Heart right ventricle (tissue), 16 donors: ENCODE data around the gene RNF175. TPM values are rescaled to one million over a fixed set of nuclear protein-coding genes. Genes with fewer than 3 reads are reported as not detected.

Experiments used
- ATAC-seq, 8 donors: fragments of 200-7000 bp; cut with Tn5 transposase; one replicate each; pipeline ENCODE4 v1.9.1; 2020; ENCODE audit warnings: mild to moderate bottlenecking in 8 of 8, moderate library complexity in 8 of 8, moderate number of reproducible peaks in 1 of 8
- DNase-seq, 2 donors: peaks; one replicate each; pipeline ENCODE4 v3.0.0-alpha.2; 2020
- H3K27ac ChIP-seq, 10 donors: fragments of 200-600 bp; sonication (generic) in 2 of 10; one replicate each; pipeline versions ENCODE4 v1.5.0 to v1.8.0; 2020 to 2022; ENCODE audit warnings: mild to moderate bottlenecking in 3 of 10
- H3K27me3 ChIP-seq, 7 donors: fragments of 200-600 bp; one replicate each; pipeline ENCODE4 v1.8.0; 2021 to 2022; ENCODE audit warnings: mild to moderate bottlenecking in 2 of 7
- H3K36me3 ChIP-seq, 9 donors: fragments of 200-600 bp; sonication (generic) in 1 of 9; one replicate each; pipeline versions ENCODE4 v1.5.0 to v1.8.0; 2020 to 2022; ENCODE audit warnings: mild to moderate bottlenecking in 2 of 9
- H3K4me1 ChIP-seq, 9 donors: fragments of 200-600 bp; sonication (generic) in 1 of 9; one replicate each; pipeline versions ENCODE4 v1.5.0 to v1.8.0; 2020 to 2022; ENCODE audit warnings: mild to moderate bottlenecking in 4 of 9
- H3K4me3 ChIP-seq, 10 donors: fragments of 200-600 bp; sonication (generic) in 2 of 10; one replicate each; pipeline versions ENCODE4 v1.5.0 to v1.8.0; 2020 to 2022; ENCODE audit warnings: mild to moderate bottlenecking in 7 of 10, moderate library complexity in 2 of 10
- H3K9me3 ChIP-seq, 11 donors: fragments of 200-600 bp in 10 of 11; sonication (generic) in 2 of 11; one replicate each; pipeline versions ENCODE4 v1.5.0 to v1.8.0; 2013 to 2022; ENCODE audit warnings: mild to moderate bottlenecking in 2 of 11, control low read depth in 1 of 11, moderate library complexity in 1 of 11
- CTCF ChIP-seq, 9 donors: fragments of 200-600 bp; sonication (generic) in 2 of 9; IDR thresholded peaks; one replicate each; pipeline versions ENCODE4 v1.5.0 to v1.8.0; 2021 to 2022; ENCODE audit warnings: antibody characterized with exemption in 9 of 9, mild to moderate bottlenecking in 5 of 9, moderate library complexity in 1 of 9
- WGBS, 2 donors: extraction: QIAGEN DNeasy Blood & Tissue Kit; methylation state at CpG; one replicate each; pipeline ENCODE4 v1.1.7; 2013; ENCODE audit warnings: inconsistent platforms in 1 of 2; 5-methylcytosine and 5-hydroxymethylcytosine counted together
- intact Hi-C, 10 donors: fragments of 100-400 bp; cut with DNase I; formaldehyde crosslinking; loops; one replicate each; pipeline versions ENCODE4 v1.11.1 to v1.14.2; 2022
- polyA plus RNA-seq, 2 donors: library from polyadenylated mRNA; stranded (reverse); fragments of 200-250 nt; gene quantifications; one replicate each; pipeline ENCODE4 v1.2.3, GENCODE V29; 2013
- total RNA-seq, 10 donors: library from RNA; stranded (reverse); fragmentation: NEBNext Ultra II Directional in 3 of 10; extraction: Animal tissue kit (Norgen Biotek cat#: 25700) in 3 of 10; gene quantifications; one replicate each; pipeline versions ENCODE4 v1.2.1 to v1.2.4, GENCODE V29; 2021 to 2023
- donor health status: Arrhythmogenic right ventricular cardiomyopathy.
- donor health status: ischemic (EF 13 %, LVEDD 7.1; RV severe dilation, severe dysfunction).
- donor health status: healthy with polysubstance abuse.
- donor health status: DM: no; HTN: yes; CAD: no.
- donor health status: DM: no; HTN: no; CAD: no.
- donor health status: ischemic (EF 25% LVEDD 6.9; RV normal size, moderate dysfunction).
- donor health status: ischemic (EF 25% LVEDD 5.7; RV mildly dilated, moderate dysfunction).
- donor health status: healthy.
- donor health status: DM: yes; HTN: yes; CAD: no.
- donor health status: Ischemic cardiomyopathy.
- donor health status: ischemic (EF 35%, LVEDD 5.7; RV mildly dilated, moderate dysfunction).
- donor health status: nonischemic (EF 11% LVEDD 7.7; RV severe dilation, severe dysfunction).
- donor health status: DM: yes; HTN: yes; CAD: no.
- donor health status: PGD.
- donor health status: ischemic (EF 29% LVEDD 5.4; RV normal size, mild dysfunction).
- donor health status: nonischemic (EF 23%, LVEDD 6.1; RV moderate dilation, normal function).

The RNF175 gene
- total and polyA plus RNA-seq, 12 donors = 0.13 to 1.3 (median 0.50) TPM; not detected in 2

- H3K27me3 ChIP-seq = no peaks in the 10 kb centered on the region
- H3K4me3 ChIP-seq = no peak overlapping the region
- WGBS, 2 donors = 83 to 89% methylated on average over 5 of the region's 5 CpGs
- ATAC-seq (no peak), DNase-seq (no peak)
- no peaks in the 10 kb centered on the region for H3K9me3 ChIP-seq
- intact Hi-C loops = no loop called here
- TF ChIP-seq CTCF (IDR thresholded peaks at IDR 0.05) = no peak
- H3K27ac ChIP-seq = no peak overlapping the region
- H3K4me1 ChIP-seq = peaks cover 0 to 36% (median 0%) of the 10 kb centered on the region in 9 donors
- H3K36me3 ChIP-seq = no peaks in the 10 kb centered on the region
These were observed 31.7 kb downstream of the RNF175 start for GRCh38 chr4:153728151-153728550.

- TF ChIP-seq CTCF (IDR thresholded peaks at IDR 0.05) = no peak
- Histone ChIP-seq H3K4me3 (no peak overlapping the region), H3K27ac (no peak overlapping the region), H3K4me1 (peaks cover 0 to 30% (median 0%) of the 10 kb centered on the region in 9 donors), H3K27me3 (no peaks in the 10 kb centered on the region), H3K36me3 (no peaks in the 10 kb centered on the region), H3K9me3 (no peaks in the 10 kb centered on the region)
- intact Hi-C loops = no loop called here
- DNase-seq (no peak), ATAC-seq (no peak)
- WGBS, 2 donors = 95 to 100% methylated on average over 1 of the region's 1 CpG
These were observed 34.0 kb downstream of the RNF175 start for GRCh38 chr4:153725831-153726154.

- peaks cover 0 to 25% (median 0%) of the 10 kb centered on the region in 9 donors for H3K4me1 ChIP-seq
- TF ChIP-seq CTCF (IDR thresholded peaks at IDR 0.05) = no peak
- intact Hi-C loops = no loop called here
These were observed 34.5 kb downstream of the RNF175 start for GRCh38 chr4:153725136-153725830.

GRCh38 chr4:153724606-153725005 lies 35.2 kb downstream of the RNF175 start:
- WGBS, 2 donors = 84 to 85% methylated on average over 5 of the region's 5 CpGs
- H3K36me3 ChIP-seq = no peaks in the 10 kb centered on the region
- no peaks in the 10 kb centered on the region for H3K9me3 ChIP-seq
- peaks cover 0 to 19% (median 0%) of the 10 kb centered on the region in 9 donors for H3K4me1 ChIP-seq
- H3K27ac ChIP-seq = no peak overlapping the region
- no peaks in the 10 kb centered on the region for H3K27me3 ChIP-seq
- intact Hi-C loops = no loop called here
- DNase-seq = no peak
- ATAC-seq = no peak
- no peak for TF ChIP-seq CTCF (IDR thresholded peaks at IDR 0.05)
- no peak overlapping the region for H3K4me3 ChIP-seq

More at GRCh38 chr4:153725136-153725830, 34.5 kb downstream of the RNF175 start:
- H3K9me3 ChIP-seq = no peaks in the 10 kb centered on the region
- H3K27me3 ChIP-seq = no peaks in the 10 kb centered on the region
- H3K4me3 ChIP-seq = no peak overlapping the region
- 89 to 93% methylated on average over 5 of the region's 5 CpGs for WGBS, 2 donors
- no peaks in the 10 kb centered on the region for H3K36me3 ChIP-seq
- no peak overlapping the region for H3K27ac ChIP-seq
- ATAC-seq (no peak), DNase-seq (no peak)
